Measurements from ENCODE around the gene PRG2.

PRG2 gene

GRCh38 chr11:57390535-57390934 lies at the start of gene PRG2:
PRG2 (minus strand) TSS chr11:57390650; CDS start chr11:57389944, 706 bp downstream.
- no peak for DNase-seq

DNA sequence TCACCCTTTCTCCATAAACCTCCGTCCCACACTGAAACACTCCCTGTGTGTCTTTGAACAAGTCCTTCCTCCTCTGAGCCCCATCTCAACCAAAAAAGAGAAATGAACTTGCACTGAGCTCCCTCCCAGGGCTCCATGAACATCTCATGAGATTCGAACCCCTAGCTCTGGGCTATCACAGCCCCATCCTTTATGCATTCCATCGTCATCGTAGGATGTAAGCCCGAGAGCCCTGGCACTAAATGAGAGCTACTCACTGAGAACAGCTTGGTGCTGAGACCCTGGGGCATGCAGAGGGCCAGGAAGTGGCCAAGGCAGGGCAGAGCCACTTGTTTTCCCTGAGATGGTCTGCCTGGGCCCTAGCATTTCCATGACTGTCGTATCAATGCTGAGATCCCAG lies 49.3 kb upstream of the PRG2 start:
- DNase-seq: no peak

GRCh38 chr11:57438345-57439285 lies 48.2 kb upstream of the PRG2 start:
- DNase-seq: no peak

DNA sequence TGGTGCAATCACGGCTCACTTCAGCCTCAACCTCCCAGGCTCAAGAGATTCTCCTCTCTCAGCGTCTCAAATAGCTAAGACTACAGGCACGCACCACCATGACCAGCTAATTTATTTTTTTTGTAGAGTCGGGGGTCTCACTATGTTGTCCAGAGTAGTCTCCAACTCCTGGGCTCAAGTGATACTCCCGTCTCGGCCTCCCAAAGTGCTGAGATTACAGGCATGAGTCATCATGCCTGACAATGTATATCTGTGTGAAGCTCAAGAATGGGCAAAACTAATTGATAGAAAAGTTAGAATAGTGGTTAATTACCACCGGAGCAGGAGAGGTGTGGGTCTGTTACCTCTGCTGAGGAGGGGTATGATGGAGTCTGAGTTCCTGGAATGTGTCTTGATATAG lies 45.6 kb upstream of the PRG2 start:
- DNase-seq: no peak

GRCh38 chr11:57434640-57435546 lies 44.4 kb upstream of the PRG2 start:
- DNase-seq: no peak

- peak; percentile 43 to 54 for DNase-seq
Measured at GRCh38 chr11:57432714-57433163, 42.3 kb upstream of the PRG2 start.

DNA sequence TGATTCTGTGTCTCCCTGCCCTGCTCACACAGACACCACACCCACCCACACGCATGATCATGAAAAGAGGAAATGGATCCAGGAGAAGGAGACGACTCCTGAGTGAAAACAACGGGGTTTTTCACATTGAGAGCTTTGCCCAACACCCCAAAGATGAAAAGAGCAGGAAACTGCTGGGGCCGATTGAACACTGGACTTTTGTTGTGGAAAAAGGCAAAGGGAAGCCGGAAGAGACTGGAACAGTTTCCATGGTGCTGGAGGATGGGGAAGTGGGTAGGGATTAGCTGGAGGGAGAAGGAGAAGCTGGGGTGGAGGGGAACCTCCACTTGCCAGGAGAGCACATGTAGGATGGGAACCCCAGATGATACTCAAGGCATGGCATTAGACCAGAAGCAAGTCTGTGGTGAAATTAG lies 41.7 kb upstream of the PRG2 start:
- DNase-seq: no peak

DNA sequence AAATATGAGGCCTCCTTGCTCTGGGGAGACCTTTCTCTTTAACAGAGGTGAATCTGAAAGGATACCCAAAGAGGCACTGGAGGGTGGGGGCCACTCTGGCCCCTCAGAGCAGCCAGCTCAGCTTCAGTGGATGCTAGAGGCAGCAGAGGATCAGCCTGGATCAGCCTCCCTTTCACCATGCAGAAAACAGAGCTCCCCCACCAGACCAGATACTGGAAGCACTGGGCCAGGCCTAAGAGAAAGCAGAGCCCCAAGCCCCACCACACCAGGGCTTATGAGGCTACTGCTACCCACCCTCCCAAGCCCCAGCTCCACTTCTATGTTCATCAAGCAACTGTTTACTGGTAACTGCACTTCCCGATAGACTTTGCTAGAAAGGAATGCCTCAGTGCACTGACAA lies 40.5 kb upstream of the PRG2 start:
- no peak for DNase-seq

DNA sequence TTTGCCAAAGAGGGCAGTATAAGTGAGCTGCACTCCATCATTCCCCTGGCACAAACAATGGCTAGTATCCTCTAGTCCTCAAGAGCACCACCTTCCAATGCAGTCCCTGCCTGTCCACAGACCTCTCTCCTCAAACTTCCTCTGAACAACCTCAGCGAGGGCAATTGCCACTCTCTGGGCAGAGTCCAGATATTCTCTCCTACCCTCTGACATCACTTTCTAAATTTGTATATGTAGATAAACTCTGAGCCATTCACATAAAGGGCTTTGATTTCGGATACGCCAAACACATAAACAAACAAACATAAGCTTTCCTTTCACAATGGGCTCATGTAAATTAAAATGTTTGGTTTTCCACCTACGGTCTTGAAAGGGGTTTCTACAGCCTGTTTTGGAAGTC lies 39.5 kb upstream of the PRG2 start:
- DNase-seq: no peak

DNA sequence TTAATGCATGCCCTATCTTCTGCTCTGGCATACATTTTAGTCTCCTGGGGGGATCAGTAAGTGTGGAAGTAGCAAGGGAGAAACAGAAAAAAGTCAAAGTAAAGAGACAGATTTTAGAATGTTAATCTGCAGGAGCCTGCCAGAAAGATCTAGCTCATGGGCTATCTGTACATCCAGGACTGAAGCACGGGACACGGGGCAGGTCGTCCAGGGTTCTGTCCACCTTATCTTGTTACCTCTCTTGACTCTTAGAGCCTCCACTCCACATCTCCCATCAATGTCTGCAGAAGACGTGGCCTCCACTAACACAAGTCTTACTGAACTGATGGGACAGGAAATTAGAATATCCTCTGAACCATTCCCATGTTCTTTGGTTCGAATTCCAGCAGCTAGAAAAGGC lies 38.2 kb upstream of the PRG2 start:
- no peak for DNase-seq

- no peak for DNase-seq
Measured at GRCh38 chr11:57427727-57428082, 37.3 kb upstream of the PRG2 start.

DNA sequence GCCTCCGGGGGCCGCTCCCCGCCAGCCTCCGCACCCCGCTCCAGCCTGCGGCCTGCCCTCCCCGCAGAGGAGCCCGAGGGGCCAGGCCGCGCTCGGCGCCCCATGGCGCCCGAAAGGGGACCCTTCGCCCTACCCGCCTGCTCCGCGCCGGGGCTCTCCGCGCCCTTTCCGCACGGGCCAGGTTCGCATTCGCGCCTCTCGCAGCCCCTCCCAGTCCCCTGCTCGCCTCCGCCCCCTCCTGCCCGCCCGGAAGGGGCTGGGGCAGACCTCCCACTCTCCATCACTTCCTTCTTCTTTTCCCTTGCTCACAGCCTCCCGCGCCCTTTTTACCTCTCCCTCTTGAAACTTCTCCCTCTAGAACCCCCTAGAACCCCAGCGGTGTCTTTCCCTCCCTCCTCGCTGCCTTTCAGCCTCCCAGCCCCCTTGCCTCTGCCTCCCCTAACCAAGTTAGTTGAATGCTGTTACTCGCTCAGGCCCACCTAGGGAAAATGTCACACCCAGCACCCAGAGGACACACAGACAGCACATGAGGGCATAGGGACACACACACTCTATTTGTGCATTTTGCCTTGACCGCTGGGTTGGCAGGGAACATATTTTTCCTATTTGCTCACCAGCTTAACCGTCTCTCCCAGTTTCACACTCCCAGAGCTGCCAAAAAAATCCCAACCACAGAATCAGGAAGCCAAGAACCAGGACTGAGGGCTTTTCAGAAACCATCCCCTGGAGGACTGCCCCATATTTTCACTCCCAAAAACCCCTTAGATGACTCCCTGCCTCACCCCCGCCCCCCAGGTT lies 36.7 kb upstream of the PRG2 start, which contains the start of gene SLC43A3:
Gene SLC43A3 (minus strand): TSS at position 193 of the 798 bp plus-strand sequence. CDS start 949 bp downstream, outside the sequence.
- DNase-seq: peak; percentile 88 to 90

DNA sequence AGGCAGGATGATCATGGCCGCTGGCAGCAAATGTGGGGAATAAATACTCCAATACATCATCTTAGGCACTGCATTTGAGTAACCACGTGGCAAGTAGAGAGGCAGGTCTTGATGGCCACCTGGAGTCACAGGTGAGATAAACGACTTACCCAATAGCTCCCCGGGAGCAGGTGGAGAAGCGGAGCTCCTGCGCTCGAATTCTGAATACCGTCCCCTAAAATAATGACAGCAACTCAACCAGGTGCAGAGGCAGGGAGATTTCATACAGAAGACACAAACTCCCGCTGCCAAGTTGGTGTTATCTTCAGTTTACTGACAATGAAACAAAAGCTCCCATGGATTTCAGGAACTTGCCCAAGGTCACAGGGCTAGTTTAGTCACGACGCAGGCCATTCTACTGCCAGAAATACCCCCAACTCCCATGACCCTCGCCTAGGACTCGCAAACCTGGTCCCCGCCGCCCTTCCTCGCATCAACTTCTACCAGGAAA lies 36.0 kb upstream of the PRG2 start:
- DNase-seq: peak; percentile 48 to 55

- DNase-seq: peak; percentile 54 to 57
Measured at GRCh38 chr11:57425565-57426438, 35.4 kb upstream of the PRG2 start.

DNA sequence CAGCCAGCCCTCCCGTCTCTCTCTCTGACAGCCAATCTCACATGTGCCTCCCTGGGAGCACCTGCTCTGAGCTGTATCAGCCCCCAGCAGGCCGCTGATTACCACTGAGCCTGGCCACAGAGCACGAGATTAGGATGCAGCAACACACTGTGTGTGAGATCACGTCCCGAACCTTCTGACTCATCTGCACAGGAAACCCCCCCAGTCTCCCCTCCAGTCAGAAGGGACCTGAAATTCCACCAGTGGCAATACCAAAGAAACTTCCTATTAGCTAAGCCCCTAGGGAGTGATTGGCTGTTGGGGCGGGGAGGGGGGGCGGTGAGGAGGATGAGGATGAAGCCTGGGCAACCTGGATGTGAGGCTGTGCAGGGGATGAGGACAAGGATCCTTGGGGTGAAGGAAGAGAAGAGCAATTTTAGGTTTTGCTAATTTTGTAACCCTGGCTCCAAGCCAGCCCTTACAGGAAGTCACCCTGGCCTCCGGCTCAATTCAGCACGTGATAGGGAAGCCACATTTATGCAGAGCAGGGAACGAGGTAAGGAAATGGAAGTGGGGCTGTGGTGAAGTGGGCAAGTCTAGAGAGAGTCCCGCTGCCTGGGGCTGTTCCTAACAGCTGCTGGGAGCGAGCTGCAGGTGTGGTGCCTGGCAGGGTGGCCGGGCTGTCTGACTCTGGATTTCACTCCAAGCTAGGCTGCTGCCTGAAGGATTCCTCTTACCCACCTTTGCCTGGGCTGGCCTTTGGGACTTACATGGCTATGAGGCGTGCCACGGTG lies 34.5 kb upstream of the PRG2 start:
- peak; percentile 89 to 92 for DNase-seq

GRCh38 chr11:57424137-57424791 lies 33.8 kb upstream of the PRG2 start:
- DNase-seq: no peak

DNA sequence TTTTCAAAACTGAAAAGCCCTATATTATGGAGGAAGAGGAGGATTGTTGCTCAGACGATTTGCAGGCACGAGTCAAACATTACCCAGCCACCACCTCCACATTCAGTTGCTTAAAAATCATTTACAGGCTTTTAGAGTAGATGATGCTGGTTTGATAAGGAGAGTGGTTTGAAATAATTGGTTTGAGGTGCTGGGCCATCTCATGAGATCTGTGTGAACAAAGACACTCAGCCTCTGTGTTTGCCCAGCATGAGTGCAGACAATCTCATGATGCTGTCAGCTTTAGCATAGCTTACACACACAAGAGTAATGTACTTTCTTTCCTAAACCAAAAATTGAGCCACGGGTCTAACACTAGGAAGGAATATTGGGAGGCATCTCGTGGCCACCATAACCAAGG lies 32.2 kb upstream of the PRG2 start:
- no peak for DNase-seq

DNA sequence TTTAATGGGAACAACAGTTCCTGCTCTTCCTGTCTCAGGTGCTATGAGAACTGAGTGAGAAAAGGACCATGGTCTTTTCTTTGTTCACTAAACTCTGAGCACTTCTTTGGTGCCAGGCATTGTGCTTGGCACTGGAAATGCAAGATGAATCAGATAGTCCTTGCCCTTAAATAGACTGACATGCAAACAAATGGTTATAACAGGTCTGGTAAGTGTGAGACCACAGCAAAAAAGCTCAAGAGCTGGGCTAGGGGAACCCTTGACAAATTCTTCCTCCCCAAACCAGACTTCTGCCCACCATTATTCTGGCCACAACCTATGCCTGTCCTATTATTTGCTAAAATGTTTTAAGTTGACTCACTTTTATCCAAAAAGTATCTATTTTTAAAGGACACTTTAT lies 31.4 kb upstream of the PRG2 start:
- DNase-seq: no peak

DNA sequence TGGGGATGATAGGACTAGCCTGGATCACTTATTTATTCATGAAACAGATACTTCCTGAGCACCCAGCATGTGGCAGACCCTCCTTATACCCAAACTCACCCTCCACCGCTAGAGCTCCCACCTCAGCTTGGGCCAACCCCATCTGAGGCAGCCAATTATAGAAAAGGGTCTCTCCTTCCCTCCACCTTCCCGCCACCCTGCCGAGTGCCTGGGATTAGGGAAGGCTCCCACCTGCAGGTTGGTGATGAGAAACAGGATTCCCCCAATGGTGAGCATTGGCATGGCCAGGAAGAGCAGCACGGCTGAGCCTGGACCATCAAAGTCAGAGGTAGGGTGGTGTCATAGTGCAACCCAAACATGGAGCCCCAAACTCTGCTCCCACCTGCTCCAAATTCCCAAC lies 30.6 kb upstream of the PRG2 start:
- no peak for DNase-seq

DNA sequence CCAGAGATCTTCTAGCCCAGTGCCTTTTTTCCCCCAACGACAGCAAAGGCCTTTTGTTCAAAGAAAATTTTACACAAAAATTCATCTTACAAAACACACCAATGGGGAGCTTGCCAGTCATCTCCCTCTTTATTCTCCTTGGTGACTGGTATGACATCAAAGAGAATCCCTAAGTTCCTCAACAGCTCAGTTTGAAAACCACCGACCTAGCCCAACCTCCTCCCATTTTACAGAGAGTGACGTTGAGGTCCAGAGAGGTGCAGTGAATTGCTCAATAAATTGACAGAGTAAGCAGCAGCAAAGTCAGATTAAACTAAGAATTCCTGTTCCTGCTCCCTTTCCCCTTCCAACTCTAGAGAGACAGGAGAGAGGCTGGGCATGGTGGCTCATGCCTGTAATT lies 28.7 kb upstream of the PRG2 start:
- no peak for DNase-seq
